ENCODE measurements around the gene ARHGAP18. TPM values are rescaled to one million over a fixed set of nuclear protein-coding genes. Genes with fewer than 3 reads are reported as not detected.

ARHGAP18 gene
- total RNA-seq, 1 donor from 2014 or later = 5.6 TPM

GRCh38 chr6:129638686-129639085, 71.3 kb downstream of the ARHGAP18 start:
- peak overlapping the region; percentile 54 for H3K27ac ChIP-seq (replicated peaks)

GRCh38 chr6:129638055-129638684, 71.8 kb downstream of the ARHGAP18 start:
- intact Hi-C loops (cut with micrococcal nuclease) = no loop called here
- H3K27me3 ChIP-seq (ENCODE audit: low read depth) = no peaks in the 10 kb centered on the region
- DNase-seq = no peak
- no peaks in the 10 kb centered on the region for H3K9me3 ChIP-seq (replicated peaks)
- no peak for TF ChIP-seq CTCF (IDR thresholded peaks at IDR 0.05; ENCODE audit: borderline replicate concordance)
- H3K4me1 ChIP-seq = peaks cover 29% of the 10 kb centered on the region
- H3K27ac ChIP-seq (replicated peaks) = peak overlapping the region; percentile 54
- H3K36me3 ChIP-seq = no peaks in the 10 kb centered on the region
- peak overlapping the region; percentile 10 for H3K4me3 ChIP-seq

More at GRCh38 chr6:129638686-129639085, 71.3 kb downstream of the ARHGAP18 start:
- DNase-seq = no peak
- intact Hi-C loops (cut with micrococcal nuclease) = no loop called here
- peaks cover 34% of the 10 kb centered on the region for H3K4me1 ChIP-seq
- no peaks in the 10 kb centered on the region for H3K36me3 ChIP-seq
- H3K4me3 ChIP-seq = peak overlapping the region; percentile 10
- TF ChIP-seq CTCF (IDR thresholded peaks at IDR 0.05; ENCODE audit: borderline replicate concordance) = no peak
- H3K9me3 ChIP-seq (replicated peaks) = no peaks in the 10 kb centered on the region
- H3K27me3 ChIP-seq (ENCODE audit: low read depth) = no peaks in the 10 kb centered on the region

DNA sequence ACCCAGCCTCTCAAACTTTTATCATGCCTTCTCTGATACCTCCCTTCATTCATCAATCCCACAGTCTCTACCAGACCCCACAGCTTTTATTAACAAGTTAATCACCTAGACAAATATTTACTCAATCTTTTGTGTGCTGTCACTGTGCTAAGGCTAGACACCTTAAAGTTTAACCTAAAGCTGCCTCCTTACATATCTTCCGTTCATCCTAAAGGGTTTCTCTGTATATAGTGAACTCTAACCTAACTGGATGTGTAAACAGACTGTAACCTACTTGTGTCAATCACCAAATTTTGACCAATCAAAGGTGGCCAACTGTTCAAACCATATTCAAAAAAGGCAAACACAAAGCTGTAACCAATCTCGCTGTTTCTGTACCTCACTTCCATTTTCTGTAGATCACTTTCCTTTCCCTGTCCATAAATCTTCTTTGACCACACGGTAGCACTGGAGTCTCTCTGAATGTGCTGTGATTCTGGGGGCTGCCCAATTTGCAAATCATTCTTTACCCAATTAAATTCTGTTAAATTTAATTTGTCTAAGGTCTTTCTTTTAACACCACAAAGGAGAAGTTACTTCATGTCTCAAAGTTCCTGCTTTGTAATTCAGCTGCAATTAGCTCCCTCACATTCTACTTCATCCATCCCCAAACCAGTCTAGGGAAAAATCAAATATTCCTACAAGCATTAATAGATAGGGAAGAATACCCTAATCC, 72.5 kb downstream of the ARHGAP18 start:
- H3K27me3 ChIP-seq (ENCODE audit: low read depth) = no peaks in the 10 kb centered on the region
- H3K4me3 ChIP-seq = no peak overlapping the region
- DNase-seq = no peak
- peak overlapping the region; percentile 54 for H3K27ac ChIP-seq (replicated peaks)
- no peak for TF ChIP-seq CTCF (IDR thresholded peaks at IDR 0.05; ENCODE audit: borderline replicate concordance)
- peaks cover 29% of the 10 kb centered on the region for H3K4me1 ChIP-seq
- H3K9me3 ChIP-seq (replicated peaks) = no peaks in the 10 kb centered on the region
- no peaks in the 10 kb centered on the region for H3K36me3 ChIP-seq
- intact Hi-C loops (cut with micrococcal nuclease) = no loop called here

DNA sequence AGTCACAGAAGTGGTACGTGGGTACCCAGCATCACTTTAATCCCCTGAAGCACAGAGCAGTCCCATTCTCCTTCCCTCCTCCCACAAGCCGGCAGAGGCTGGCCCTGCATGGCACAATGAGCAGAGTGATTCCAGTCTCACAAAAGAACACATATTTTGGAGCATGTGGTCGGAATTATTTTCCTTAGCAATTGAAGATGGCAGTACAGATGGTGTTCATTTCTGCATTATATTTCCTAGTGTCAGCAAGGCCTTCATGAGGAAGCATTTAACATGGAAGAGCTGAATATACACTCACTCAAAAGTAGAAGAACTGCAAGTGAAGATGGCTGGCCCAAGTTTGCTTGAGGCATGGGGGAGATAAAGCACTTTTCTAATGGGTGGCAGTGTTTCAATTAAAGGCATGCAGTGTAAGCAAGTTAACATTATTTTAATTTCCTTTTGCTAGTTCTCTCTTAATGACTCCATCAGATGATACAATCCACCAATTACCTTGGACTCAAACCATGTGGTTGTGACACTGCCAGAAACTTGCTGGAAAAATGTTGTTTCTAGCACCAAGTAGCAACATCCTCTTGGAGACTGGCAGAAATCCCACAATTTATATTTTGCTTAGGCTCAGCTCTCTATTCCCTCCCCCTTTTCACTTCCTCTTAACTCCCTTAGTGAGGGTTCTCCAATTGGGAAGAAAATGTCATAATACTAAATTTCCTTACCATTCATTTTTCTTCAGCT, 74.4 kb downstream of the ARHGAP18 start:
- Histone ChIP-seq H3K9me3 (replicated peaks) (no peaks in the 10 kb centered on the region), H3K4me3 (no peak overlapping the region), H3K36me3 (no peaks in the 10 kb centered on the region), H3K27me3 (ENCODE audit: low read depth) (no peaks in the 10 kb centered on the region), H3K4me1 (peaks cover 29% of the 10 kb centered on the region), H3K27ac (replicated peaks) (peak overlapping the region; percentile 13)
- DNase-seq = no peak
- TF ChIP-seq CTCF (IDR thresholded peaks at IDR 0.05; ENCODE audit: borderline replicate concordance) = no peak
- intact Hi-C loops (cut with micrococcal nuclease) = no loop called here

GRCh38 chr6:129634411-129635230, 75.4 kb downstream of the ARHGAP18 start:
- Histone ChIP-seq H3K36me3 (no peaks in the 10 kb centered on the region), H3K27ac (replicated peaks) (peak overlapping the region; percentile 13), H3K4me1 (peaks cover 29% of the 10 kb centered on the region), H3K9me3 (replicated peaks) (no peaks in the 10 kb centered on the region), H3K27me3 (ENCODE audit: low read depth) (no peaks in the 10 kb centered on the region), H3K4me3 (no peak overlapping the region)
- TF ChIP-seq CTCF (IDR thresholded peaks at IDR 0.05; ENCODE audit: borderline replicate concordance) = no peak
- intact Hi-C loops (cut with micrococcal nuclease) = no loop called here
- DNase-seq = no peak
